Fibroblast of lung (primary cell): ENCODE results near the gene NT5DC3. TPM values are rescaled to one million over a fixed set of nuclear protein-coding genes. Genes with fewer than 3 reads are reported as not detected.

Experiments
- DNase-seq, 2 donors: peaks; one replicate each; pipeline versions ENCODE4 v3.0.0 to v3.0.0-alpha.2; 2010; ENCODE audit warnings: low read depth in 2 of 2
- H2AFZ ChIP-seq: 2 replicates; pipeline ENCODE4 v1.5.1; 2012; ENCODE audit warnings: low read length, control low read depth, inconsistent platforms
- H3K27ac ChIP-seq: 2 replicates; pipeline ENCODE4 v1.5.1; 2011; ENCODE audit warnings: low read length, control low read depth; ENCODE audit not compliant: insufficient read depth
- H3K27me3 ChIP-seq: 2 replicates; pipeline ENCODE4 v1.5.1; 2011; ENCODE audit warnings: mild to moderate bottlenecking, low read length; ENCODE audit not compliant: control insufficient read depth, insufficient read depth
- H3K36me3 ChIP-seq: 2 replicates; pipeline ENCODE4 v1.5.1; 2011; ENCODE audit warnings: low read length; ENCODE audit not compliant: control insufficient read depth, insufficient read depth
- H3K4me1 ChIP-seq: 2 replicates; pipeline ENCODE4 v1.5.1; 2011; ENCODE audit warnings: low read length; ENCODE audit not compliant: control insufficient read depth, insufficient read depth; ENCODE audit errors: extremely low read depth
- H3K4me2 ChIP-seq: 2 replicates; pipeline ENCODE4 v1.5.1; 2011; ENCODE audit warnings: low read length, control low read depth; ENCODE audit not compliant: insufficient read depth; ENCODE audit errors: extremely low read depth
- H3K4me3 ChIP-seq, 4 experiments: fragments of 200-600 bp in 1 of 4; sonication (generic) in 1 of 4; replicated peaks in 1 of 4; 2 replicates each; pipeline ENCODE4 v1.5.1; 2011 to 2016; ENCODE audit warnings: low read length in 4 of 4, low read depth in 3 of 4, mild to moderate bottlenecking in 3 of 4, control low read depth in 2 of 4, inconsistent platforms in 1 of 4, mixed read lengths in 1 of 4; ENCODE audit not compliant: insufficient read depth in 1 of 4; ENCODE audit errors: control extremely low read depth in 1 of 4
- H3K79me2 ChIP-seq: 2 replicates; pipeline ENCODE4 v1.5.1; 2012; ENCODE audit warnings: mild to moderate bottlenecking, low read length, inconsistent platforms; ENCODE audit not compliant: control insufficient read depth, insufficient read depth
- H3K9ac ChIP-seq: 2 replicates; pipeline ENCODE4 v1.5.1; 2011; ENCODE audit warnings: mild to moderate bottlenecking, low read length, control low read depth; ENCODE audit not compliant: insufficient read depth
- H3K9me3 ChIP-seq: 2 replicates; pipeline ENCODE4 v1.5.1; 2012; ENCODE audit warnings: low read depth, low read length; ENCODE audit not compliant: control insufficient read depth, insufficient read depth
- H4K20me1 ChIP-seq: 2 replicates; pipeline ENCODE4 v1.5.1; 2011; ENCODE audit warnings: low read length; ENCODE audit not compliant: control insufficient read depth, insufficient read depth; ENCODE audit errors: extremely low read depth
- EZH2 ChIP-seq: IDR thresholded peaks from 2 replicates; pipeline ENCODE4 v1.5.1; 2012; ENCODE audit warnings: low read length, control low read depth, mild to moderate bottlenecking; ENCODE audit errors: missing control alignments
- polyA plus RNA-seq, 2 donors: library from polyadenylated mRNA; depleted of rRNA in 1 of 2; stranded (reverse) in 1 of 2; unstranded in 1 of 2; fragments of >200 nt; gene quantifications; 2 replicates each; pipeline ENCODE4 v1.2.1, GENCODE V29; 2011 to 2012; ENCODE audit warnings: missing spikeins in 1 of 2
- total RNA-seq: library from RNA; depleted of rRNA; stranded (reverse); fragments of >200 nt; gene quantifications from 2 replicates; pipeline ENCODE4 v1.2.1, GENCODE V29; 2014
- TF ChIP-seq, protein P1 (sequence below), 2 donors: IDR thresholded peaks in 1 of 2; conservative IDR thresholded peaks in 1 of 2; 1 replicate in 1 of 2; 2 replicates in 1 of 2; pipeline ENCODE4 v1.5.1; 2011 to 2012; ENCODE audit warnings: low read length in 2 of 2, control low read depth in 1 of 2, inconsistent platforms in 1 of 2, low read depth in 1 of 2, mild to moderate bottlenecking in 1 of 2

Gene NT5DC3
- total and polyA plus RNA-seq, 2 donors (not counting 1 experiment from before 2014, with no cell fraction given), result 4.1 to 10.4 TPM

DNA sequence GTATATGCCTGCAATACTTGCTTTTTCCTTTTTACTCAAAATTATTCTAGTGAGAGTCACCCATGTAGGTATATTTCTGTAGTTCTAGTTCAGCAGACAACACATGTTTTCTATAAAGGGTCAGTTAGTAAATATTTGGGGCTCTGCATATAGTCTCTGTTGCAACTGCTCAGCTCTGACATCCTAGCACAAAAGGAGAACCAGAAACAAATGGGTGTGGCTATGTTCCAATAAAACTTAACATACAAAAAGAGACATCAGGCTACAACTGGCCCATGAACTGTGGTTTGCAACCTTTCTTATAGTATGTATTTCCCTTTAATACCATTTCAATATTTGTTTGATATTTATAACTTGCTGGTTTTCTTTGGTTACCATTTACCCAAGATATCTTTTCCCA lies 11.9 kb downstream of the NT5DC3 start:
- Histone ChIP-seq H3K9ac (no peak overlapping the region), H3K4me2 (no peak overlapping the region), H4K20me1 (no peaks in the 10 kb centered on the region), H3K27ac (no peak overlapping the region), H3K4me3 (no peak overlapping the region), H3K4me1 (no peaks in the 10 kb centered on the region), H3K36me3 (no peaks in the 10 kb centered on the region), H3K79me2 (peaks cover 10% of the 10 kb centered on the region), H3K27me3 (no peaks in the 10 kb centered on the region), H2AFZ (no peak overlapping the region), H3K9me3 (no peaks in the 10 kb centered on the region)
- no peak for TF ChIP-seq EZH2
- TF ChIP-seq, protein P1, sequence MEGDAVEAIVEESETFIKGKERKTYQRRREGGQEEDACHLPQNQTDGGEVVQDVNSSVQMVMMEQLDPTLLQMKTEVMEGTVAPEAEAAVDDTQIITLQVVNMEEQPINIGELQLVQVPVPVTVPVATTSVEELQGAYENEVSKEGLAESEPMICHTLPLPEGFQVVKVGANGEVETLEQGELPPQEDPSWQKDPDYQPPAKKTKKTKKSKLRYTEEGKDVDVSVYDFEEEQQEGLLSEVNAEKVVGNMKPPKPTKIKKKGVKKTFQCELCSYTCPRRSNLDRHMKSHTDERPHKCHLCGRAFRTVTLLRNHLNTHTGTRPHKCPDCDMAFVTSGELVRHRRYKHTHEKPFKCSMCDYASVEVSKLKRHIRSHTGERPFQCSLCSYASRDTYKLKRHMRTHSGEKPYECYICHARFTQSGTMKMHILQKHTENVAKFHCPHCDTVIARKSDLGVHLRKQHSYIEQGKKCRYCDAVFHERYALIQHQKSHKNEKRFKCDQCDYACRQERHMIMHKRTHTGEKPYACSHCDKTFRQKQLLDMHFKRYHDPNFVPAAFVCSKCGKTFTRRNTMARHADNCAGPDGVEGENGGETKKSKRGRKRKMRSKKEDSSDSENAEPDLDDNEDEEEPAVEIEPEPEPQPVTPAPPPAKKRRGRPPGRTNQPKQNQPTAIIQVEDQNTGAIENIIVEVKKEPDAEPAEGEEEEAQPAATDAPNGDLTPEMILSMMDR (conservative IDR thresholded peaks at IDR 0.05 in 1 of 2, IDR thresholded peaks at IDR 0.05 in 1 of 2; ENCODE audit: low read depth in 1 of 2, low read length in 2 of 2), result no peak
- peak in 1 of 2 donors; percentile 49 for DNase-seq

DNA sequence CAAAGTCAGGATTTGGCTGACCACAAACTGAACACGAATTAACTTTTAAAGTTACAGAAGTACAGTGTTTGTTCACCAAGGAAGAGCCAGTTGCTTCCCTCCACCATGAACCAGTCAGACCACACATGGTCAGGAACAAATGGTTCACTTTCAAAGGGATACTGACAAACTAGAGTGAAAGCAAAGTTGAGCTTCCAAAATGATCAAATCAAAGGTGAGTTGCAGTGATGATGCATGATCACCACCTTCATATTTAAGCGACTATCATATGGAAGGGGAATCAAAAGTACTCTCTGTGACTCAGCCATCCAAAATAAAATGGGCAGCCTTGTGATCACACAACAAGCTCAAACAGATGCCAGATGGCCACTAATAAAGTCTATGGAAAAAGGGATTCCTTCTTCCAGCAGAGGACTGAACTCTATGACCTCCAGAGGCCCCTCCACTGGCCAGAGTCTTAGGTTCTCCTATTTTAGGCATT lies 13.1 kb downstream of the NT5DC3 start:
- Histone ChIP-seq H2AFZ (no peak overlapping the region), H3K9ac (no peak overlapping the region), H4K20me1 (no peaks in the 10 kb centered on the region), H3K27me3 (no peaks in the 10 kb centered on the region), H3K27ac (no peak overlapping the region), H3K36me3 (no peaks in the 10 kb centered on the region), H3K9me3 (no peaks in the 10 kb centered on the region), H3K4me3 (no peak overlapping the region), H3K4me2 (no peak overlapping the region), H3K4me1 (no peaks in the 10 kb centered on the region), H3K79me2 (peaks cover 7% of the 10 kb centered on the region)
- DNase-seq, result no peak
- TF ChIP-seq, protein P1 (conservative IDR thresholded peaks at IDR 0.05 in 1 of 2, IDR thresholded peaks at IDR 0.05 in 1 of 2; ENCODE audit: low read depth in 1 of 2, low read length in 2 of 2), result no peak
- no peak for TF ChIP-seq EZH2

DNA sequence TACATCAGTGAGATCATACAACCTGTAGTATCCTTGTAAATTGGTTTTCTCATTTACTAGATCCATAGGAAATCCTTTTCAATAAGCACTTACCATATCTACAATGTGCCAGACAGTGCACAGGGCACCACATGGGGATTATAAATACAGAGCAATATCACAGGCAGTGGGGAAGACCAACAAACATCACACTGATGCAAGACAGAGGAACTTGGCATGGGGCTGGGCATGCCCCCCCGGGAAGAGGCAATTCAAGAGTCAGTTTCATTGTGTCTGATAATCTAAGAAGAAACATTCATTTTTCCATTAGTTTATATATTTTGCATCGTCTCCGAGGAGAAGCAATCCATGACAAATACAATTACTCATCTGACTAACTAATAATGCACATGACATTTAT lies 16.2 kb downstream of the NT5DC3 start:
- Histone ChIP-seq H3K4me3 (no peak overlapping the region), H3K4me1 (no peaks in the 10 kb centered on the region), H3K36me3 (no peaks in the 10 kb centered on the region), H3K9ac (no peak overlapping the region), H3K4me2 (no peak overlapping the region), H3K9me3 (no peaks in the 10 kb centered on the region), H4K20me1 (no peaks in the 10 kb centered on the region), H3K27me3 (no peaks in the 10 kb centered on the region), H3K27ac (no peak overlapping the region), H2AFZ (no peak overlapping the region), H3K79me2 (peaks cover 4% of the 10 kb centered on the region)
- TF ChIP-seq, protein P1 (conservative IDR thresholded peaks at IDR 0.05 in 1 of 2, IDR thresholded peaks at IDR 0.05 in 1 of 2; ENCODE audit: low read depth in 1 of 2, low read length in 2 of 2), result no peak
- no peak for TF ChIP-seq EZH2
- no peak for DNase-seq
